Parathyroid adenoma (tissue), 2 donors: ENCODE results near the gene WWOX.

Source experiments
- H2AFZ ChIP-seq: fragments of 300-600 bp; sonication (generic); one replicate; pipeline ENCODE4 v1.7.0; 2017; ENCODE audit warnings: antibody characterized with exemption, mild to moderate bottlenecking
- H3K27ac ChIP-seq: fragments of 300-600 bp; sonication (generic); one replicate; pipeline ENCODE4 v1.7.0; 2017
- H3K27me3 ChIP-seq: fragments of 300-600 bp; sonication (generic); one replicate; pipeline ENCODE4 v1.7.0; 2017; ENCODE audit warnings: low read length; ENCODE audit not compliant: control insufficient read depth, insufficient read depth
- H3K36me3 ChIP-seq: fragments of 300-600 bp; sonication (generic); one replicate; pipeline ENCODE4 v1.7.0; 2017; ENCODE audit warnings: low read length; ENCODE audit not compliant: control insufficient read depth, insufficient read depth
- H3K4me1 ChIP-seq: fragments of 300-600 bp; sonication (generic); one replicate; pipeline ENCODE4 v1.7.0; 2017; ENCODE audit warnings: control low read depth
- H3K4me2 ChIP-seq: fragments of 300-600 bp; sonication (generic); one replicate; pipeline ENCODE4 v1.7.0; 2017; ENCODE audit warnings: low read length
- H3K4me3 ChIP-seq: fragments of 300-600 bp; sonication (generic); one replicate; pipeline ENCODE4 v1.7.0; 2017; ENCODE audit warnings: low read depth, low read length
- H3K79me2 ChIP-seq: fragments of 300-600 bp; sonication (generic); one replicate; pipeline ENCODE4 v1.7.0; 2017; ENCODE audit warnings: control low read depth
- H3K9ac ChIP-seq: fragments of 300-600 bp; sonication (generic); one replicate; pipeline ENCODE4 v1.7.0; 2017; ENCODE audit warnings: mild to moderate bottlenecking
- H3K9me3 ChIP-seq: fragments of 300-600 bp; sonication (generic); one replicate; pipeline ENCODE4 v1.7.0; 2017; ENCODE audit warnings: low read length; ENCODE audit not compliant: control insufficient read depth
- TF ChIP-seq, protein P1 (sequence below): fragments of 300-600 bp; sonication (generic); IDR thresholded peaks from one replicate; pipeline ENCODE4 v1.7.0; 2017; ENCODE audit warnings: antibody characterized with exemption, mild to moderate bottlenecking
- donor health status: primary hyperparathyroidism.

WWOX gene

DNA sequence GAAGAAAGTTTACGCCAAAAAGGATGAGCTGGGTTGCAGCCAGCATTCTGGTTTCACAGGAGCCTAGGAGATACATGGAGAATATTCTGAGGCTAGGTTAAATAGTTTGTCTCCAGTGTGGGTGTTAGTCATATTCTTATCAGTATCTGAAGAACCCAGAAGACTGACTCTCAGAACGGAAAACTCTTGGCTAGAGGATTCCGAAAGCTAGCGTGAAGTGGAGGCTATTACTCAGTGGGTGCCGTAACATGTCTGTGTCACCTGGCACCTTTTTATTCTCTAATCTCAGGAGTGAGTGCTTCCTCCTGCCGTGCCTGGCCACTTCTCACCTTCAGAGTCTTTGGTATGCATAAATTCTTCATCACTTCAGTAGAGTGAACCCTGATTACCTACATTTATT is 199.5 kb downstream of the WWOX start:
- Histone ChIP-seq H3K36me3 (no peaks in the 10 kb centered on the region), H3K9ac (no peak overlapping the region), H3K4me2 (no peak overlapping the region), H3K79me2 (no peaks in the 10 kb centered on the region), H3K4me1 (no peaks in the 10 kb centered on the region), H2AFZ (no peak overlapping the region), H3K4me3 (no peak overlapping the region), H3K27me3 (no peaks in the 10 kb centered on the region), H3K9me3 (no peaks in the 10 kb centered on the region), H3K27ac (no peak overlapping the region)
- TF ChIP-seq, protein P1, sequence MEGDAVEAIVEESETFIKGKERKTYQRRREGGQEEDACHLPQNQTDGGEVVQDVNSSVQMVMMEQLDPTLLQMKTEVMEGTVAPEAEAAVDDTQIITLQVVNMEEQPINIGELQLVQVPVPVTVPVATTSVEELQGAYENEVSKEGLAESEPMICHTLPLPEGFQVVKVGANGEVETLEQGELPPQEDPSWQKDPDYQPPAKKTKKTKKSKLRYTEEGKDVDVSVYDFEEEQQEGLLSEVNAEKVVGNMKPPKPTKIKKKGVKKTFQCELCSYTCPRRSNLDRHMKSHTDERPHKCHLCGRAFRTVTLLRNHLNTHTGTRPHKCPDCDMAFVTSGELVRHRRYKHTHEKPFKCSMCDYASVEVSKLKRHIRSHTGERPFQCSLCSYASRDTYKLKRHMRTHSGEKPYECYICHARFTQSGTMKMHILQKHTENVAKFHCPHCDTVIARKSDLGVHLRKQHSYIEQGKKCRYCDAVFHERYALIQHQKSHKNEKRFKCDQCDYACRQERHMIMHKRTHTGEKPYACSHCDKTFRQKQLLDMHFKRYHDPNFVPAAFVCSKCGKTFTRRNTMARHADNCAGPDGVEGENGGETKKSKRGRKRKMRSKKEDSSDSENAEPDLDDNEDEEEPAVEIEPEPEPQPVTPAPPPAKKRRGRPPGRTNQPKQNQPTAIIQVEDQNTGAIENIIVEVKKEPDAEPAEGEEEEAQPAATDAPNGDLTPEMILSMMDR = no peak

DNA sequence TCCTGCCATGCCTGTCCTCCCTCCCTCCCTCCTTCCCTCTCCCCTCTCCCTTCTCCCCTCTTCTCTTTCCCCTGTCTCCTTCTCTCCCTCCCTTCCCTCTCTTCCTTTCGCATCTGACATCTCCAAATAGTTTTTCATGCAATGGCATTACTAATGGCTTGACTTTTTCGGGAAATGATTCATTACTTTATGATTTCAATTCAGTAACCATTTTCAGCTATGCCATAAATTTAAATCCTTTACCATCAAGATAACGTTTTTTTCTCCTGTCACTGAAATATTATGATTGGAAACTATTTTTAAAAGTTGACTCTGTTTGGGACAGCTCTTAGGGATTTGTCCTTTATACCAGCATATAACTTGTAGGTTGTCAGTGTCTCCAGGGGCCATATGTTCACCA is 201.0 kb downstream of the WWOX start:
- TF ChIP-seq, protein P1 = no peak
- no peak overlapping the region for H3K27ac ChIP-seq

DNA sequence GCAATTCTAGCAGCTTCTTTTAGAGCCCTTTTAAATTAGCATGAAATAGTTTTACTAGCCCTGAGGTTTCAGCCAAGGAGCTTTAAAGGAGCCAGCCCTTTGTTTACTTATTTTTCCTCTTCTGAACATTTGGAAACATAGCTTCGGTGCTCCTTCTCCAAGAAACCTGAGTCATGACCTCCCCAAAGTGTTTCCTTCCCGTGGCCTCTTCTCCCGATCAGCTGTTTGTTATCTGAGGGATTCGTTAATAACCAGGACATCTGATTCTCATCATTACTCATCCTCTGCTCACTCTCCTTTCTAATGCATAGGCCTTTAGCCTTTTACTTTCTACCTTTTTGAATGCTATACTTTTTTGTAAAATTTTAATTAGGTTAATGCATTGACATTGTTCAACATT is 204.5 kb downstream of the WWOX start:
- Histone ChIP-seq H3K4me3 (no peak overlapping the region), H3K79me2 (no peaks in the 10 kb centered on the region), H3K27ac (no peak overlapping the region), H3K9me3 (no peaks in the 10 kb centered on the region), H2AFZ (no peak overlapping the region), H3K4me1 (no peaks in the 10 kb centered on the region), H3K27me3 (no peaks in the 10 kb centered on the region), H3K36me3 (no peaks in the 10 kb centered on the region), H3K9ac (no peak overlapping the region), H3K4me2 (no peak overlapping the region)
- TF ChIP-seq, protein P1 = no peak

More for the DNA sequence above, 201.0 kb downstream of the WWOX start:
- Histone ChIP-seq H3K4me3 (no peak overlapping the region), H2AFZ (no peak overlapping the region), H3K36me3 (no peaks in the 10 kb centered on the region), H3K4me2 (no peak overlapping the region), H3K9ac (no peak overlapping the region), H3K9me3 (no peaks in the 10 kb centered on the region), H3K79me2 (no peaks in the 10 kb centered on the region), H3K4me1 (no peaks in the 10 kb centered on the region), H3K27me3 (no peaks in the 10 kb centered on the region)

DNA sequence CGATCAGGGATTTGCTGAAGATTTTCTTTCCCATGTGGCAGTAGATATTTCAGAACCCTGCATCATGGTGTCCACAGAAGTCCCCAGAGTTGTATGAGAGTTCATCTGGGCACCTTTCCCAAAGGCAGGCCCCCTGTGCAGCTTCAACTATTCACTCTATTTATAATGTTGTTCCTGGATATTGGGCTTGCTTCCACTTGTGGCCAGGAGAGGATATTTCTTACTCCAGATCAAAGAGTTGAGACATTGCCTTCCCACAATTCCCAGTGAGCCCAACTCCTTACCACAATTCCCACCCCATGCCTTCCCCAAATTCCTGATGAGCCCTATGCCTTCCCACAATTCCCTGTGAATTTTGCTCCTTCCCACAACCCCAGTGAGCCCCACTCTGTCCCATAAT is 206.9 kb downstream of the WWOX start:
- no peak overlapping the region for H3K4me3 ChIP-seq
- no peak overlapping the region for H3K9ac ChIP-seq
- H3K27me3 ChIP-seq = no peaks in the 10 kb centered on the region
- H3K36me3 ChIP-seq = no peaks in the 10 kb centered on the region
- H2AFZ ChIP-seq = no peak overlapping the region
- no peaks in the 10 kb centered on the region for H3K9me3 ChIP-seq
- H3K27ac ChIP-seq = no peak overlapping the region
- H3K4me1 ChIP-seq = no peaks in the 10 kb centered on the region
- TF ChIP-seq, protein P1 = no peak
- no peak overlapping the region for H3K4me2 ChIP-seq
- no peaks in the 10 kb centered on the region for H3K79me2 ChIP-seq

DNA sequence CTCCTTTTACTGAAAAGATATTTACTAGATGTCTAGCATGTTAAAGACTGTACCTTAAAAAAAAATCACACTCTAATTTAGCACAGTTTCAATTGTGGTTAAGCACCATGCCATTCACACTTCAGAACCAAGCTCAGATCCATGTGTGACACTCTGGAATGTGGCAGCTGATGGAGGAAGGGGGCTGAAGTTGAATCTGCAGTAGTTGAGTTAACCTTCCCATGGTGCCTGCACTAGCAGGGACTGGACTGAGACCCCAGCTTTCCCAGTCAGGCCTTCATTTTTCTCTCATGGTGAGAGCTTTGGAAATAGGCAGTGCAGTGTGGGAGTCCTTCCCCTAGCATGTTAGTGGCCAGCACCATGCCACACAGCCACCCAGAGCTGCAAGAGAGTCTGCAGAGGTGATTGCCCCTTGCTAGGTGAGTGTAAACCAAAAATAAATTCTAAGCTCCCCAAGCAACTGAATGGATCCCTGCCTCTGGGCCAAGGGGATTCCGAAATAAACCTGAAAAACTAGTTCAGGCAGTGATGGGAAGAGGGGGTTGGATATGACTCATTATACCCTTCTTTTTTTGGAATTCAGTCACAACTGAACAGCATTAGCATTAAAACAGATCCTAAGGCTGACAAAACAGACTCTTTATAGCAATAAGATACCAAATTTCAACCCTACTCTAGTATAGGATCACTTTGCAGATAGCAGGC is 208.5 kb downstream of the WWOX start:
- no peak overlapping the region for H3K4me2 ChIP-seq
- H3K9ac ChIP-seq = no peak overlapping the region
- TF ChIP-seq, protein P1 = no peak

More for the DNA sequence above, 208.5 kb downstream of the WWOX start:
- Histone ChIP-seq H3K9me3 (no peaks in the 10 kb centered on the region), H3K4me3 (no peak overlapping the region), H3K27ac (no peak overlapping the region), H3K27me3 (no peaks in the 10 kb centered on the region), H3K4me1 (no peaks in the 10 kb centered on the region), H3K79me2 (no peaks in the 10 kb centered on the region), H3K36me3 (no peaks in the 10 kb centered on the region), H2AFZ (no peak overlapping the region)
